Esophagus squamous epithelium (tissue), 5 donors: ENCODE results near the gene PLEKHG1. TPM values are rescaled to one million over a fixed set of nuclear protein-coding genes. Genes with fewer than 3 reads are reported as not detected.

Source experiments
- DNase-seq: peaks from one replicate; lab custom pipeline; 2025; lab: John Stamatoyannopoulos, UW
- H3K27ac ChIP-seq, 4 donors: fragments of 200-600 bp; sonication (generic); one replicate each; pipeline ENCODE4 v1.5.1; 2016 to 2019; ENCODE audit warnings: mild to moderate bottlenecking in 1 of 4
- H3K27me3 ChIP-seq, 4 donors: fragments of 200-600 bp; sonication (generic); 1 replicate in 3 of 4; 2 replicates in 1 of 4; pipeline versions ENCODE4 v1.5.1 to v1.6.0; 2017 to 2021; ENCODE audit warnings: antibody characterized with exemption in 1 of 4
- H3K36me3 ChIP-seq, 3 donors: fragments of 200-600 bp; sonication (generic); one replicate each; pipeline ENCODE4 v1.5.1; 2016 to 2019
- H3K4me1 ChIP-seq, 3 donors: fragments of 200-600 bp; sonication (generic); one replicate each; pipeline ENCODE4 v1.5.1; 2017 to 2019
- H3K4me3 ChIP-seq, 4 donors: fragments of 200-600 bp; sonication (generic); 1 replicate in 3 of 4; 2 replicates in 1 of 4; pipeline ENCODE4 v1.5.1; 2016 to 2019; ENCODE audit warnings: mild to moderate bottlenecking in 2 of 4, moderate library complexity in 1 of 4
- H3K9me3 ChIP-seq, 3 donors: fragments of 200-600 bp; sonication (generic); one replicate each; pipeline ENCODE4 v1.5.1; 2016 to 2019
- CTCF ChIP-seq, 6 experiments: fragments of 450-650 bp in 4 of 6; fragments of 200-600 bp in 2 of 6; sonication (generic) in 2 of 6; IDR thresholded peaks; one replicate each; pipeline ENCODE4 v1.5.1; 2016 to 2019; ENCODE audit warnings: antibody characterized with exemption in 6 of 6, mild to moderate bottlenecking in 4 of 6, moderate library complexity in 4 of 6
- POLR2A ChIP-seq, 4 donors: fragments of 450-650 bp; IDR thresholded peaks; one replicate each; pipeline ENCODE4 v1.6.1; 2017; ENCODE audit warnings: antibody characterized with exemption in 4 of 4, mild to moderate bottlenecking in 4 of 4, moderate library complexity in 3 of 4
- WGBS, 2 donors: methylation state at CpG; one replicate each; pipeline ENCODE4 v1.1.5; 2018; 5-methylcytosine and 5-hydroxymethylcytosine counted together
- intact Hi-C: fragments of 100-400 bp; cut with DNase I; formaldehyde crosslinking; loops from one replicate; pipeline ENCODE4 v1.15.0; 2022
- total RNA-seq, 4 donors: library from RNA; depleted of rRNA; stranded (reverse); fragments of >200 nt; gene quantifications; one replicate each; pipeline ENCODE4 v1.1.0, GENCODE V29; 2016
- donor health status: DM: yes; HTN: yes; CAD: no.

PLEKHG1 gene
- total RNA-seq, 4 donors from 2014 or later, result 22.7 to 36.0 (median 27.6) TPM

DNA sequence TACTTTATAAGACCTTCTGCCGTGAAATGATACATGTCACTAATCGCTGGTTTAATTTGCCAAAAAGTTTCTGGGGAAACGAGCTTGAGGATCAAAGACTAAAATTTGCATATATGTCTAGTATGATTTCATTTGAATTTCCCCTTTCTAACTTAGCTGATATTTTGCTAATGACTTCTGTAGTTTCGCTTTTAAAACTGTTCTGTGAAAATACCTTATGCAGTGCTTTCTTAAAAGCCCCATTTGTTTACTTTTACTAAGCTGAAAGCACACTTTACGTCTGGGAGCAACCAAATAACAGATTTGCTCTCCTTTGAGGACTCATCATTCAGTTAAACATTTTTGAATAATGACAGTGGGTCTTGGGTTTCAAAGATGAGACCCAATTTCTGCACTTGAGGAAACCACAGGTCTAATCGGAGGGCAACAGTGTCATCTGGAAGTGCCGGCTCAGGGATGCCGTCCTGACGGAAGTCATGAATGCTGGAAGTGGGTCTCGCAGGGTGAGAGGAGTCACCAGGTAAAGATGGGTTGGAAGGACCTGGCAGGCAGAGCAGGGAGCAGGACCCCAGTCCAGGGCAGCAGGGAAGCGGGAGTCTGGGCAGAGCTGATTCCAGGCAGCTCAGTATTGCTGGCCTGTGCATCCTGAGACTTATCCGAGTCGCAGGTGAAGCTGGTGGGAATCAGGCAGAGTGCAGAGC lies 33.2 kb downstream of the PLEKHG1 start:
- intact Hi-C loops, result no loop called here
- Histone ChIP-seq H3K27me3 (no peaks in the 10 kb centered on the region), H3K27ac (peak overlapping the region; percentile 18 to 72 (median 53)), H3K4me3 (peak overlapping the region in 2 of 4 donors; percentile 18 to 32), H3K4me1 (peaks cover 9 to 31% (median 10%) of the 10 kb centered on the region in 3 donors), H3K9me3 (no peaks in the 10 kb centered on the region), H3K36me3 (no peaks in the 10 kb centered on the region)
- TF ChIP-seq CTCF (IDR thresholded peaks at IDR 0.05), result no peak
- TF ChIP-seq POLR2A (IDR thresholded peaks at IDR 0.05), result no peak
- no peak for DNase-seq
- 47 to 57% methylated on average over 13 of the region's 13 CpGs for WGBS, 2 donors

- WGBS, 2 donors, result 76 to 83% methylated on average over 3 to 4 of the region's 4 CpGs
- Histone ChIP-seq H3K27ac (peak overlapping the region in 3 of 4 donors; percentile 18 to 70 (median 36)), H3K4me1 (peaks cover 9 to 33% (median 10%) of the 10 kb centered on the region in 3 donors), H3K4me3 (peak overlapping the region in 2 of 4 donors; percentile 18 to 32), H3K9me3 (no peaks in the 10 kb centered on the region), H3K36me3 (no peaks in the 10 kb centered on the region), H3K27me3 (no peaks in the 10 kb centered on the region)
- TF ChIP-seq POLR2A (IDR thresholded peaks at IDR 0.05) (no peak), CTCF (IDR thresholded peaks at IDR 0.05) (no peak)
- DNase-seq, result no peak
- intact Hi-C loops, result no loop called here
Measured at GRCh38 chr6:150633486-150633834, 33.8 kb downstream of the PLEKHG1 start.

- Histone ChIP-seq H3K27me3 (no peaks in the 10 kb centered on the region), H3K4me1 (peaks cover 9 to 33% (median 10%) of the 10 kb centered on the region in 3 donors), H3K9me3 (no peaks in the 10 kb centered on the region), H3K36me3 (no peaks in the 10 kb centered on the region), H3K4me3 (no peak overlapping the region), H3K27ac (peak overlapping the region in 2 of 4 donors; percentile 31 to 70)
- WGBS, 2 donors, result 69 to 77% methylated on average over 4 of the region's 4 CpGs
- no peak for DNase-seq
- no peak for TF ChIP-seq CTCF (IDR thresholded peaks at IDR 0.05)
- no peak for TF ChIP-seq POLR2A (IDR thresholded peaks at IDR 0.05)
- intact Hi-C loops, result no loop called here
Measured at GRCh38 chr6:150634176-150634963, 34.7 kb downstream of the PLEKHG1 start.

DNA sequence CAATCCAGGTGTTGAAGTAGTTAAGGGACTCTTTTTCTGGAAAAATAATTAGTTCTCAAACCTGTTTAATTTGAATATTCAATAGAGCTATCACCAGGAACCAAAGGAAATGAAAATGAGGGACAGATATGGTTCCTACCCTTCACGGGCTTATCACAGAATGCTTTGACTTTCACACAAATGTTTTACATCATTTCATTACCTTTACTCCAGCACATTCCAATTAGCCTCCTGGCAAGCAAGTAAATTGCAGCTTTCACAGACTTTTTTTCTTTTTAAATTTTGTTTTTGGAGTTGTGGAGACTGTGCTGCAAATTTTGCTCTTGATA lies 35.2 kb downstream of the PLEKHG1 start:
- peaks cover 9 to 33% (median 10%) of the 10 kb centered on the region in 3 donors for H3K4me1 ChIP-seq
- TF ChIP-seq CTCF (IDR thresholded peaks at IDR 0.05), result no peak
- TF ChIP-seq POLR2A (IDR thresholded peaks at IDR 0.05), result no peak
- H3K27me3 ChIP-seq, result no peaks in the 10 kb centered on the region
- intact Hi-C loops, result no loop called here
- DNase-seq, result no peak
- H3K27ac ChIP-seq, result peak overlapping the region in 2 of 4 donors; percentile 31 to 70
- 55 to 71% methylated on average over 1 of the region's 1 CpG for WGBS, 2 donors
- H3K4me3 ChIP-seq, result no peak overlapping the region
- H3K36me3 ChIP-seq, result no peaks in the 10 kb centered on the region
- no peaks in the 10 kb centered on the region for H3K9me3 ChIP-seq

DNA sequence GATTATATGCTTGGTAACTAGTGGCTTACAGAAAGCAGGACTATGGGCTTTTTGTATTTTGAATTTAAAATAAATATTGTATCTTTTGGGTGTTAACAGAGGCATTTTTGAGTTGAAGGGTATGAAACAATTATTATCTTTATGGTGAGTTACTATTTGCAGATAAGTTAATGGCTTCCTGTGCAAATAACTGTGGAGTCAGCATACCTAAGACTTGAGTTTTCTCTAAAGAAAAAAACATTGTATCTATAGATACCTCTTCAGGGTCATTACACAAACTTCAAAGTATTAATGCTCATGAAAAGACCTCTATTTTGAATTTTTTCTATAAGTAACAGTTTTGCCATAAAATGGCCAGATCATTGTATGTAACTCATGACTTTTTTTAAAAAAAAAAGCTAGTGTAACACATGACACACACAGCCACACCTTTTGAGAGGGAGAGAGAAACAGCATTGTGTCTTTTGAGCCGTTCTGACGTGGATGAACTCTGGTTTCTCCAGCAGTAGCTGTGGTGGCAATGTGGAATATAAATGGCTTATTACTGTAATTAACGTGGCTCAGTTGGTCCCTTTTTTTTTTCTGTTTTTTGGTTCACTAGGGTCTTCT lies 36.3 kb downstream of the PLEKHG1 start:
- H3K36me3 ChIP-seq, result no peaks in the 10 kb centered on the region
- no peaks in the 10 kb centered on the region for H3K27me3 ChIP-seq
- intact Hi-C loops, result no loop called here
- no peak overlapping the region for H3K4me3 ChIP-seq
- DNase-seq, result no peak
- TF ChIP-seq POLR2A (IDR thresholded peaks at IDR 0.05) (no peak), CTCF (IDR thresholded peaks at IDR 0.05) (no peak)
- 68 to 70% methylated on average over 3 of the region's 3 CpGs for WGBS, 2 donors
- H3K27ac ChIP-seq, result peak overlapping the region in 1 of 4 donors; percentile 7
- peaks cover 9 to 38% (median 10%) of the 10 kb centered on the region in 3 donors for H3K4me1 ChIP-seq
- H3K9me3 ChIP-seq, result no peaks in the 10 kb centered on the region
